Measurements from ENCODE around the gene WDR70. TPM values are rescaled to one million over a fixed set of nuclear protein-coding genes. Genes with fewer than 3 reads are reported as not detected.

The WDR70 gene
- total and polyA plus RNA-seq, 10 of the 15 experiments (the other 5 are each of a cell fraction or from before 2014, with no cell fraction given), result 10.9 to 33.6 (median 29.1) TPM

GRCh38 chr5:37492778-37493555 lies 113.8 kb downstream of the WDR70 start (continued):
- TF ChIP-seq NR2C2 (IDR thresholded peaks at IDR 0.05; ENCODE audit: borderline replicate concordance, control insufficient read depth, insufficient read length, low read depth) (no peak), PAX5 (IDR thresholded peaks at IDR 0.05; ENCODE audit: borderline replicate concordance, low read depth, low read length) (no peak), FOXM1 (IDR thresholded peaks at IDR 0.05; ENCODE audit: low read depth, low read length) (no peak)

- Histone ChIP-seq H3K27ac (ENCODE audit: control insufficient read depth, insufficient read depth) (no peak overlapping the region), H3K4me3 (no peak overlapping the region), H3K9ac (ENCODE audit: control insufficient read depth, insufficient read depth, low read length) (no peak overlapping the region), H3K79me2 (ENCODE audit: control insufficient read depth, insufficient read depth, low read length) (no peaks in the 10 kb centered on the region), H4K20me1 (ENCODE audit: control insufficient read depth, insufficient read depth) (no peaks in the 10 kb centered on the region), H3K36me3 (ENCODE audit: control insufficient read depth in 2 of 2, insufficient read depth in 2 of 2, low read length in 1 of 2) (no peaks in the 10 kb centered on the region; a peak in 2 of 4 replicates), H3K9me3 (replicated peaks; ENCODE audit: control insufficient read depth, insufficient read depth, low read length) (no peaks in the 10 kb centered on the region), H2AFZ (ENCODE audit: control insufficient read depth, low read depth, low read length) (no peak overlapping the region), H3K4me2 (ENCODE audit: control insufficient read depth, insufficient read depth) (no peak overlapping the region), H3K27me3 (replicated peaks in 1 of 2; ENCODE audit: control insufficient read depth in 2 of 2, insufficient read depth in 2 of 2, low read length in 1 of 2) (no peaks in the 10 kb centered on the region), H3K4me1 (ENCODE audit: control insufficient read depth, insufficient read depth, low read length) (no peaks in the 10 kb centered on the region)
- POLR2A ChIA-PET, result no interaction called here
- FAIRE-seq (no peak), ATAC-seq (no peak), DNase-seq (ENCODE audit: low read depth, low spot score) (no peak)
- SMC1A ChIA-PET (ENCODE audit: uncharacterized antibody, unreplicated experiment), result no interaction called here
- CTCF ChIA-PET, result interaction anchor here (0.7 to 1.5 kb wide), 3 partner anchors 15 to 698 kb away, joined by 3 to 4 read pairs (median 3); no protein-coding TSS in a partner anchor
- BruUV-seq (replicated peaks), result no TSS peak
- intact Hi-C loops (cut with micrococcal nuclease; ENCODE audit: unreplicated experiment) (no loop called here), in situ Hi-C loops (cut with MboI) (no loop called here)
- RAD21 ChIA-PET (ENCODE audit: unreplicated experiment), result no interaction called here
- TF ChIP-seq CEBPB (IDR thresholded peaks at IDR 0.05; ENCODE audit: borderline replicate concordance in 1 of 2, low read depth in 2 of 2, low read length in 2 of 2) (no peak), NKRF (conservative IDR thresholded peaks at IDR 0.05) (no peak), RAD51 (IDR thresholded peaks at IDR 0.05) (no peak), ZBTB40 (IDR thresholded peaks at IDR 0.05; ENCODE audit: borderline replicate concordance) (no peak), E2F8 (IDR thresholded peaks at IDR 0.05; ENCODE audit: low read depth, partially characterized antibody) (no peak), PAX8 (IDR thresholded peaks at IDR 0.05) (no peak), ASH2L (IDR thresholded peaks at IDR 0.05; ENCODE audit: borderline replicate concordance, low read depth) (no peak), PKNOX1 (IDR thresholded peaks at IDR 0.05) (no peak), BRCA1 (IDR thresholded peaks at IDR 0.05; ENCODE audit: low read depth, low read length) (no peak)
These were observed 115.6 kb downstream of the WDR70 start for GRCh38 chr5:37494756-37495155.

Measured in GM12878 (cell line).